Measurements from ENCODE around the gene RAD23A. TPM values are rescaled to one million over a fixed set of nuclear protein-coding genes. Genes with fewer than 3 reads are reported as not detected.

Gene RAD23A
- polyA plus RNA-seq, 3 donors from 2014 or later = 68.9 to 121 (median 69.4) TPM

GRCh38 chr19:12997967-12998940, 52.6 kb downstream of the RAD23A start:
- DNase-seq = no peak
- H3K9me3 Mint-ChIP-seq = peaks cover 0 to 2% (median 0%) of the 10 kb centered on the region in 6 donors
- H3K27me3 Mint-ChIP-seq (ENCODE audit: low read depth in 3 of 3) = peaks cover 25 to 39% (median 34%) of the 10 kb centered on the region in 3 donors
- H3K36me3 Mint-ChIP-seq = peaks cover 0 to 4% (median 0%) of the 10 kb centered on the region in 3 donors
- H3K4me1 Mint-ChIP-seq = peaks cover 7 to 12% of the 10 kb centered on the region in 2 donors
- peak overlapping the region in 4 of 6 donors; percentile 40 to 83 (median 78) for H3K27ac Mint-ChIP-seq
- peak overlapping the region; percentile 25 to 59 (median 51) for H3K4me3 Mint-ChIP-seq

- Mint-ChIP-seq H3K27ac (no peak overlapping the region), H3K4me3 (no peak overlapping the region), H3K9me3 (no peaks in the 10 kb centered on the region), H3K36me3 (peaks cover 0 to 4% (median 0%) of the 10 kb centered on the region in 3 donors), H3K4me1 (peaks cover 0 to 1% of the 10 kb centered on the region in 2 donors), H3K27me3 (ENCODE audit: low read depth in 3 of 3) (peaks cover 12 to 21% (median 17%) of the 10 kb centered on the region in 3 donors)
- DNase-seq = no peak
These were observed 55.5 kb downstream of the RAD23A start for GRCh38 chr19:13001166-13001501.

DNA sequence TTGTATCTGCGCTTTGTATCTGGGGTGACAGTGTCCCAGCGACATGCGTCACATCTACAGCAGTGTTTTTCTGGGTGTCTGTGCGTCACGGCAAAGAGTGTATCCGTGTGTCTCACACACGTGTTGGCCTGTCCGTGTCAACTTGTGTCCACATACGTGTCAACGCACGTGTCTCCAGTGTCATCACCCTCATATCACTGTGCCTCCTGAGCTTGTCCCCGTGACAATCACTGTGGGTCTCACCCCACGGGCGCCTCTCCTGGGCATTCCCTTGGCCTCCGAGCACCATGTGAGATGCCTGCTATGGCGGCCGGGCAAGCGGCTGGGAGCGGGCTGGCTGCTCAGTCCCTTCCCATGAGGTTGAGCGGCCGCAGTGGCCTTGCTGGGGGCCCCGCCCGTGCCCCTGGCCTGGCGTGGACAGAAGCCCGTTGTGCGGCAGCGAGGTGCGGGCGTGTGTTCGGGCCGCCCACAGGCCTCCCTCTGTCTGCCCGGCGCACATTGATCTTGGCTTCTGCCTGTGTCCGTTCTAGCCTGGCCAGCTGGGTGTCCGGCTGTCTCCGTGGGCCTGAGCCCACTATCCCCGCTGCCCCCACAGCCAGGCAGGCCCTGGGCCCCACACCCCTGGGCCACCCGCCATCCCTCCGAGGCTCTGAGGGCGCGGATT, 56.0 kb downstream of the RAD23A start:
- Mint-ChIP-seq H3K4me3 (no peak overlapping the region), H3K9me3 (no peaks in the 10 kb centered on the region), H3K27me3 (ENCODE audit: low read depth in 3 of 3) (peaks cover 12 to 21% (median 17%) of the 10 kb centered on the region in 3 donors), H3K27ac (no peak overlapping the region), H3K36me3 (peaks cover 0 to 4% (median 0%) of the 10 kb centered on the region in 3 donors), H3K4me1 (peaks cover 0 to 1% of the 10 kb centered on the region in 2 donors)
- no peak for DNase-seq

GRCh38 chr19:13002166-13002898, 56.7 kb downstream of the RAD23A start:
- Mint-ChIP-seq H3K4me3 (no peak overlapping the region), H3K9me3 (peaks cover 0 to 2% (median 0%) of the 10 kb centered on the region in 6 donors), H3K4me1 (no peaks in the 10 kb centered on the region), H3K27ac (no peak overlapping the region), H3K27me3 (ENCODE audit: low read depth in 3 of 3) (peaks cover 9 to 14% (median 11%) of the 10 kb centered on the region in 3 donors), H3K36me3 (peaks cover 0 to 4% (median 0%) of the 10 kb centered on the region in 3 donors)
- DNase-seq = no peak

GRCh38 chr19:13003081-13003480, 57.4 kb downstream of the RAD23A start:
- H3K27ac Mint-ChIP-seq = no peak overlapping the region
- peaks cover 0 to 1% (median 0%) of the 10 kb centered on the region in 3 donors for H3K36me3 Mint-ChIP-seq

More at GRCh38 chr19:13003081-13003480, 57.4 kb downstream of the RAD23A start:
- peaks cover 9 to 10% (median 10%) of the 10 kb centered on the region in 3 donors for H3K27me3 Mint-ChIP-seq (ENCODE audit: low read depth in 3 of 3)
- no peak overlapping the region for H3K4me3 Mint-ChIP-seq
- DNase-seq = no peak
- H3K9me3 Mint-ChIP-seq = peaks cover 0 to 3% (median 0%) of the 10 kb centered on the region in 6 donors
- no peaks in the 10 kb centered on the region for H3K4me1 Mint-ChIP-seq

Other genes with a start within 250 kb of the RAD23A start
- gene FBXW9, start 249.2 kb upstream of the RAD23A start, polyA plus RNA-seq = 1 to 10 TPM; 6.4 to 8.2 (median 8.0) TPM
- 1 to 10 TPM in 1 of 3 donors, under 1 TPM in 2; 0.46 to 4.0 (median 0.98) TPM for gene TNPO2, start 221.9 kb upstream of the RAD23A start, polyA plus RNA-seq
- 100 to 1,000 TPM; 183 to 301 (median 283) TPM for gene TRIR, start 211.2 kb upstream of the RAD23A start, polyA plus RNA-seq
- gene GET3, start 208.4 kb upstream of the RAD23A start, polyA plus RNA-seq = 100 to 1,000 TPM in 2 of 3 donors, 10 to 100 TPM in 1; 93.5 to 182 (median 124) TPM
- not detected for gene BEST2, start 194.1 kb upstream of the RAD23A start, polyA plus RNA-seq
- gene HOOK2, start 170.3 kb upstream of the RAD23A start, polyA plus RNA-seq = 1 to 10 TPM in 2 of 3 donors, not detected in 1; 2.1 to 2.5 TPM
- gene JUNB, start 154.4 kb upstream of the RAD23A start, polyA plus RNA-seq = 100 to 1,000 TPM; 620 to 796 (median 697) TPM
- gene PRDX2, start 144.1 kb upstream of the RAD23A start, polyA plus RNA-seq = 100 to 1,000 TPM; 157 to 165 (median 159) TPM
- 10 to 100 TPM in 1 of 3 donors, 1 to 10 TPM in 2; 3.0 to 11.0 (median 4.5) TPM for gene THSD8, start 143.8 kb upstream of the RAD23A start, polyA plus RNA-seq
- gene RNASEH2A, start 139.3 kb upstream of the RAD23A start, polyA plus RNA-seq = 10 to 100 TPM; 27.7 to 45.4 (median 37.5) TPM
- gene RTBDN, start 111.3 kb upstream of the RAD23A start, polyA plus RNA-seq = not detected
- gene MAST1, start 107.3 kb upstream of the RAD23A start, polyA plus RNA-seq = under 1 TPM in 2 of 3 donors, not detected in 1; 0.28 TPM
- gene DNASE2, start 64.4 kb upstream of the RAD23A start, polyA plus RNA-seq = 100 to 1,000 TPM in 1 of 3 donors, 10 to 100 TPM in 2; 72.6 to 108 (median 83.5) TPM
- 1 to 10 TPM in 1 of 3 donors, under 1 TPM in 2; 0.15 to 1.8 (median 0.20) TPM for gene KLF1, start 58.7 kb upstream of the RAD23A start, polyA plus RNA-seq
- gene GCDH, start 54.7 kb upstream of the RAD23A start, polyA plus RNA-seq = 10 to 100 TPM; 17.0 to 21.6 (median 18.4) TPM
- gene SYCE2, start 26.6 kb upstream of the RAD23A start, polyA plus RNA-seq = under 1 TPM in 1 of 3 donors, not detected in 2; 0.20 TPM
- 10 to 100 TPM; 57.2 to 82.0 (median 71.1) TPM for gene FARSA, start 12.2 kb upstream of the RAD23A start, polyA plus RNA-seq
- gene CALR, start 7.3 kb upstream of the RAD23A start, polyA plus RNA-seq = 100 to 1,000 TPM; 125 to 301 (median 238) TPM
- 10 to 100 TPM; 37.4 to 69.1 (median 56.8) TPM for gene GADD45GIP1, start 11.4 kb downstream of the RAD23A start, polyA plus RNA-seq
- not detected for gene DAND5, start 23.7 kb downstream of the RAD23A start, polyA plus RNA-seq
- under 1 TPM in 1 of 3 donors, not detected in 2; 0.49 TPM for gene NFIX, start 49.6 kb downstream of the RAD23A start, polyA plus RNA-seq
- 1 to 10 TPM; 1.1 to 2.2 (median 2.1) TPM for gene LYL1, start 157.0 kb downstream of the RAD23A start, polyA plus RNA-seq
- gene TRMT1, start 170.9 kb downstream of the RAD23A start, polyA plus RNA-seq = 10 to 100 TPM; 13.2 to 16.5 (median 16.3) TPM
- 1 to 10 TPM in 2 of 3 donors, not detected in 1; 1.2 to 2.8 TPM for gene NACC1, start 172.4 kb downstream of the RAD23A start, polyA plus RNA-seq
- gene STX10, start 204.5 kb downstream of the RAD23A start, polyA plus RNA-seq = 10 to 100 TPM; 56.8 to 92.5 (median 66.0) TPM
- 100 to 1,000 TPM; 395 to 487 (median 487) TPM for gene IER2, start 204.5 kb downstream of the RAD23A start, polyA plus RNA-seq

Data from immature natural killer cell (primary cell).